ENCODE data around the gene MTCL3.
A peak's percentile ranks its signal among the peaks of the same experiment; 100 is the strongest.

The MTCL3 gene

DNA sequence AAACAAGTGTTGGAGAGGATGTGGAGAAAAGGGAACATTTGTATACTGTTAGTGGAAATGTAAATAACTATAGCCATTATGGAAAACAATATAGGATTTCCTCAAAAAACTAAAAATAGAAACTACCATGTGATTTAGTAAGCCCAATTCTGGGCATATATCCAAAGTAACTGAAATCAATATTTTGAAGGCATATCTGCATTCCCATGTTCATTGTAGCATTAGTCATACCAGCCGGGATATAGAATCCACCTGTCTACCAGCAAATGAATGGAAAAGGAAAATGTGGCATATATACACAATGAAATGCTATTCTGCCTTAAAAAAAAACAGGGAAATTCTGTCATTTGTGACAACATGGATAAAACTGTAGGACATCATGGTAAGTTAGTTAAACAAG, 42.5 kb upstream of the MTCL3 start:
- Histone ChIP-seq H3K9me3 (no peaks in the 10 kb centered on the region), H3K27me3 (no peaks in the 10 kb centered on the region), H3K4me1 (no peaks in the 10 kb centered on the region), H3K4me3 (no peak overlapping the region), H3K36me3 (no peaks in the 10 kb centered on the region), H3K27ac (no peak overlapping the region)
- DNase-seq: no peak
- intact Hi-C loops (cut with DNase I): no loop called here
- ATAC-seq: no peak
- TF ChIP-seq, protein P1, sequence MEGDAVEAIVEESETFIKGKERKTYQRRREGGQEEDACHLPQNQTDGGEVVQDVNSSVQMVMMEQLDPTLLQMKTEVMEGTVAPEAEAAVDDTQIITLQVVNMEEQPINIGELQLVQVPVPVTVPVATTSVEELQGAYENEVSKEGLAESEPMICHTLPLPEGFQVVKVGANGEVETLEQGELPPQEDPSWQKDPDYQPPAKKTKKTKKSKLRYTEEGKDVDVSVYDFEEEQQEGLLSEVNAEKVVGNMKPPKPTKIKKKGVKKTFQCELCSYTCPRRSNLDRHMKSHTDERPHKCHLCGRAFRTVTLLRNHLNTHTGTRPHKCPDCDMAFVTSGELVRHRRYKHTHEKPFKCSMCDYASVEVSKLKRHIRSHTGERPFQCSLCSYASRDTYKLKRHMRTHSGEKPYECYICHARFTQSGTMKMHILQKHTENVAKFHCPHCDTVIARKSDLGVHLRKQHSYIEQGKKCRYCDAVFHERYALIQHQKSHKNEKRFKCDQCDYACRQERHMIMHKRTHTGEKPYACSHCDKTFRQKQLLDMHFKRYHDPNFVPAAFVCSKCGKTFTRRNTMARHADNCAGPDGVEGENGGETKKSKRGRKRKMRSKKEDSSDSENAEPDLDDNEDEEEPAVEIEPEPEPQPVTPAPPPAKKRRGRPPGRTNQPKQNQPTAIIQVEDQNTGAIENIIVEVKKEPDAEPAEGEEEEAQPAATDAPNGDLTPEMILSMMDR (IDR thresholded peaks at IDR 0.05): no peak

DNA sequence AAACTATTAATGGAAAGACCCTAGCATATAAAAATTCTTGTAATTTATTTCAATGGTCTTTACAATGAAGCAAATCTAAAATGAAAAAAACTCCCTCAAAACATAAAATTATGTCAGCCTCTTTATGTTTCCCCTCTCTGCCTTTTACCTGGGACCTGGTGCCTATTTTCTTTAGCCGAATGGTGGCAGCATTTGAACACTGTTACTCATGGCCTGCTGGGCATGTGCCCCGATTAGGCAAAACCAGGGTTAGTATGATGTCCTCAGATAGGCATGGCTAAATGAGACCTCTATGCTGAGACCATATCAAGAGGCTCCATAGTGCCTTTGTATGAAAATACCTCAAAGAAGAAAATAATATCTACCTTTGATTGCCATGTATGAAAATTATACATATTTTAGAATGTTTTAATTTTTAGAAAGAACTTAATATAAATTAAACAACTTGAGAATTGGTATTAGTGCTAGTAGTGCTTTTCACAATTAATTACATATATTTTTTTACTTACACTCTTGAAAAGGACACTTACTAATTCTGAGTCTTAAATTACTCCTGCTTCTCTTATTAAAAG, 35.4 kb upstream of the MTCL3 start:
- Histone ChIP-seq H3K4me3 (no peak overlapping the region), H3K27me3 (no peaks in the 10 kb centered on the region), H3K4me1 (no peaks in the 10 kb centered on the region), H3K9me3 (no peaks in the 10 kb centered on the region), H3K27ac (no peak overlapping the region), H3K36me3 (no peaks in the 10 kb centered on the region)
- peak; percentile 60 for ATAC-seq
- TF ChIP-seq, protein P1 (IDR thresholded peaks at IDR 0.05): peak; percentile 22
- intact Hi-C loops (cut with DNase I): no loop called here
- no peak for DNase-seq

DNA sequence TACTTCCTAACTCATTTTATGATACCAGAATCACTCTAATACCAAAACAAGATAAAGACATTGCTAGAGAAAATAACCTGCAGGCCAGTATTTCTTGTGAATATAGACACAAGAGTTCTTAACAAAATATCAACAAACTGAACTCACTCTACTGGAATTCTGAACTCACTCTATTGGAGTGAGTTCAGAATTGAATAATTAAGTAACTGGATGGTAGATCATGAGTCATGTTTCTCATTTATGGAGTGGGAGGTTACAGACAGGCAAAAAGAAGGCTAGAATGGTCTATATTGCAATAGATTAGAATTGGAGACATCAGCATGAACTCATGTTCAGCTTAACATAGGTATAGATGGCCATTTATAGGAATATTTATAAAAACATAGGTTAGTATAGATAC, 31.3 kb upstream of the MTCL3 start:
- peak; percentile 76 for ATAC-seq

DNA sequence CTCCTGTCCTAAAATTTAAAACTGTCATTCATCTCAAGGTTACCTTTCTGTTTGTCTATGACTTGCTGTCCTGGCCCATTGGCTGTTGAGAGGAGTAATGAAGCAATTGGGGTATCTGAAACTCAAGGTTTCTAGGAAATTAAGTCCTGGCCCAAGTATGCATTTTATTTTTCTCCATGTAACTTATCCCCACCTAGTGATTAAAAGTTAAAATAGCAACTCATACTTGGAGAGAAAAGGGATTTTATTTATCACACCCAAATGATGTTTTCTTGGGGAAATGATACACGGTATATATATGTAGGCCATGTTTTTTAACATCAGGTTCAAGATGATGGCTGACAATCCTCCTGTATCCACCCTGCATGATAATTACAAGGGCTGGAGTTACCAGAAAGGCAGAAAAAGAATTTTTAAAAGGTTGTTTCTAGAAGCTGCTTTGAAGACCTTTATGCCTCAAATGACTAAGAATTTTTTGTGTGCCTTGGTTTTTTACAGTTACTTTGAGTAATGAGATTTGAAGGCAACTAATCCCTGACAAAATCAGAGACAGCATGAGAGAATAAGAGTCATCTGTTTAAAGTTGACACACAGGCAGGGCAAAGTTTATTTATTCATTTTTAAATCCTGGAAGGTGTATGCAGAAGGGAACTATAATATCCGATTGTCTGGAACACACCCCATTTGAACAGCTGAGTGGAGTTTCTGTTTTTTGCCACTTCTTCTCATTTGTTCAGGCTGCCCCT, 28.9 kb upstream of the MTCL3 start:
- DNase-seq (no peak), ATAC-seq (no peak)
- H3K9me3 ChIP-seq: no peaks in the 10 kb centered on the region
- intact Hi-C loops (cut with DNase I): no loop called here
- no peaks in the 10 kb centered on the region for H3K36me3 ChIP-seq
- H3K27ac ChIP-seq: no peak overlapping the region
- H3K27me3 ChIP-seq: peaks cover 3% of the 10 kb centered on the region
- H3K4me1 ChIP-seq: no peaks in the 10 kb centered on the region
- no peak overlapping the region for H3K4me3 ChIP-seq
- TF ChIP-seq, protein P1 (IDR thresholded peaks at IDR 0.05): peak; percentile 25

More for the DNA sequence above, 31.3 kb upstream of the MTCL3 start:
- Histone ChIP-seq H3K9me3 (no peaks in the 10 kb centered on the region), H3K4me1 (no peaks in the 10 kb centered on the region), H3K36me3 (no peaks in the 10 kb centered on the region), H3K27ac (no peak overlapping the region), H3K4me3 (no peak overlapping the region), H3K27me3 (peaks cover 3% of the 10 kb centered on the region)
- DNase-seq: no peak
- intact Hi-C loops (cut with DNase I): no loop called here
- TF ChIP-seq, protein P1 (IDR thresholded peaks at IDR 0.05): no peak

DNA sequence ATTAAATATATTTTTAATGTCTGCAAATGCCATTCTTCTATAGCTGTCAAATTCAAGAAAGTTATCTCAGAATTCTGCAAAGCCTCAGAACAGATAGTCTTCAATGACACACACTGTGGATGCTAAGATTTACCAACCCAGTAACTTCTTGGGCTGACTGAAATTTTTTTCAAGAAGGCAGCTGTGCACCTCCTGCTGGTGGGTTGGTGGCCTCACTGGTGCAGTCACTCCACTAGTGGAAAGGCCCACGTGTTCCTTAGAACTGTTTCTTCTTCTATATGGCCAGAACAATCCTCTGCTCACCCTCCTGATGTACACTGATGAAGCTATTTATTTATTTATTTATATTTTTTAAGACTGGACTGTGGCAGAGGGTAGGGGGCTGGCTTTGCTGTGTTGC, 28.1 kb upstream of the MTCL3 start:
- no peaks in the 10 kb centered on the region for H3K36me3 ChIP-seq
- intact Hi-C loops (cut with DNase I): no loop called here
- H3K27ac ChIP-seq: no peak overlapping the region
- no peak overlapping the region for H3K4me3 ChIP-seq
- DNase-seq (no peak), ATAC-seq (peak; percentile 46)
- no peaks in the 10 kb centered on the region for H3K4me1 ChIP-seq
- TF ChIP-seq, protein P1 (IDR thresholded peaks at IDR 0.05): peak; percentile 24
- H3K9me3 ChIP-seq: no peaks in the 10 kb centered on the region
- peaks cover 3% of the 10 kb centered on the region for H3K27me3 ChIP-seq
